ENCODE measurements around the gene LEAP2. TPM values are rescaled to one million over a fixed set of nuclear protein-coding genes. Genes with fewer than 3 reads are reported as not detected.

LEAP2 gene
- total RNA-seq, 2 experiments from 2014 or later: 1.7 to 3.2 TPM

GRCh38 chr5:132831095-132831860, 42.2 kb upstream of the LEAP2 start:
- Mint-ChIP-seq H3K27ac (no peak overlapping the region), H3K4me3 (peak overlapping the region; percentile 59), H3K36me3 (no peaks in the 10 kb centered on the region), H3K27me3 (peaks cover 33% of the 10 kb centered on the region), H3K4me1 (ENCODE audit: low read depth) (no peaks in the 10 kb centered on the region), H3K9me3 (no peaks in the 10 kb centered on the region)
- no peak for DNase-seq
- ChIA-PET CTCF (interaction anchor here (1.0 to 5.4 kb wide), 5 partner anchors 8 to 445 kb away, joined by 3 to 24 read pairs (median 4); no protein-coding TSS in a partner anchor), POLR2A (no interaction called here)
- intact Hi-C loops (cut with micrococcal nuclease): loop anchor here (2.0 kb wide), 1 partner anchor 52 kb away; no protein-coding TSS in a partner anchor

GRCh38 chr5:132832612-132833011, 40.9 kb upstream of the LEAP2 start:
- Mint-ChIP-seq H3K36me3 (no peaks in the 10 kb centered on the region), H3K27ac (no peak overlapping the region), H3K4me3 (no peak overlapping the region), H3K9me3 (no peaks in the 10 kb centered on the region), H3K4me1 (ENCODE audit: low read depth) (no peaks in the 10 kb centered on the region), H3K27me3 (peaks cover 24% of the 10 kb centered on the region)
- DNase-seq: no peak
- CTCF ChIA-PET: interaction anchor here (5.4 kb wide), 1 partner anchor 13 kb away, joined by 24 read pairs; no protein-coding TSS in a partner anchor
- intact Hi-C loops (cut with micrococcal nuclease): no loop called here
- POLR2A ChIA-PET: no interaction called here

GRCh38 chr5:132834057-132834456, 39.4 kb upstream of the LEAP2 start:
- H3K9me3 Mint-ChIP-seq: no peaks in the 10 kb centered on the region
- H3K36me3 Mint-ChIP-seq: no peaks in the 10 kb centered on the region
- POLR2A ChIA-PET: no interaction called here

GRCh38 chr5:132836852-132837251, 36.6 kb upstream of the LEAP2 start:
- H3K9me3 Mint-ChIP-seq: no peaks in the 10 kb centered on the region
- peaks cover 2% of the 10 kb centered on the region for H3K27me3 Mint-ChIP-seq
- intact Hi-C loops (cut with micrococcal nuclease): no loop called here
- no peaks in the 10 kb centered on the region for H3K4me1 Mint-ChIP-seq (ENCODE audit: low read depth)
- no peak overlapping the region for H3K27ac Mint-ChIP-seq
- DNase-seq: no peak
- no peak overlapping the region for H3K4me3 Mint-ChIP-seq
- ChIA-PET CTCF (no interaction called here), POLR2A (interaction anchor here (1.1 kb wide), 1 partner anchor 29 kb away, joined by 3 read pairs; the partner anchor contains the start of genes GDF9 and UQCRQ)
- H3K36me3 Mint-ChIP-seq: no peaks in the 10 kb centered on the region

More at GRCh38 chr5:132834057-132834456, 39.4 kb upstream of the LEAP2 start:
- no peaks in the 10 kb centered on the region for H3K4me1 Mint-ChIP-seq (ENCODE audit: low read depth)
- H3K27ac Mint-ChIP-seq: no peak overlapping the region
- H3K27me3 Mint-ChIP-seq: peaks cover 18% of the 10 kb centered on the region
- DNase-seq: no peak
- intact Hi-C loops (cut with micrococcal nuclease): no loop called here
- CTCF ChIA-PET: interaction anchor here (1.2 to 5.4 kb wide), 2 partner anchors 14 to 49 kb away, joined by 3 to 24 read pairs; no protein-coding TSS in a partner anchor
- H3K4me3 Mint-ChIP-seq: no peak overlapping the region

- no peak for DNase-seq
- Mint-ChIP-seq H3K27me3 (no peaks in the 10 kb centered on the region), H3K4me1 (ENCODE audit: low read depth) (no peaks in the 10 kb centered on the region), H3K27ac (no peak overlapping the region), H3K36me3 (no peaks in the 10 kb centered on the region), H3K4me3 (no peak overlapping the region), H3K9me3 (no peaks in the 10 kb centered on the region)
- CTCF ChIA-PET: interaction anchor here (1.0 kb wide), 1 partner anchor 123 kb away, joined by 3 read pairs; no protein-coding TSS in a partner anchor
- intact Hi-C loops (cut with micrococcal nuclease): no loop called here
- POLR2A ChIA-PET: no interaction called here
These were observed 35.6 kb upstream of the LEAP2 start for GRCh38 chr5:132837868-132838267.

GRCh38 chr5:132838516-132839282, 34.8 kb upstream of the LEAP2 start:
- CTCF ChIA-PET: interaction anchor here (1.0 to 1.9 kb wide), 2 partner anchors 9 to 124 kb away, joined by 3 to 7 read pairs; partner anchors contain the start of gene SHROOM1
- Mint-ChIP-seq H3K27ac (no peak overlapping the region), H3K9me3 (no peaks in the 10 kb centered on the region), H3K27me3 (no peaks in the 10 kb centered on the region), H3K4me3 (no peak overlapping the region), H3K4me1 (ENCODE audit: low read depth) (no peaks in the 10 kb centered on the region), H3K36me3 (no peaks in the 10 kb centered on the region)
- POLR2A ChIA-PET: no interaction called here
- intact Hi-C loops (cut with micrococcal nuclease): no loop called here
- DNase-seq: no peak

- intact Hi-C loops (cut with micrococcal nuclease): no loop called here
These were observed 33.8 kb upstream of the LEAP2 start for GRCh38 chr5:132839426-132840301.

GRCh38 chr5:132840313-132840712, 33.2 kb upstream of the LEAP2 start:
- H3K27me3 Mint-ChIP-seq: no peaks in the 10 kb centered on the region
- no peak for DNase-seq
- H3K27ac Mint-ChIP-seq: no peak overlapping the region
- CTCF ChIA-PET: interaction anchor here (1.9 kb wide), 1 partner anchor 11 kb away, joined by 7 read pairs; the partner anchor contains the start of gene SHROOM1
- H3K4me3 Mint-ChIP-seq: no peak overlapping the region
- H3K36me3 Mint-ChIP-seq: no peaks in the 10 kb centered on the region
- intact Hi-C loops (cut with micrococcal nuclease): no loop called here
- no peaks in the 10 kb centered on the region for H3K4me1 Mint-ChIP-seq (ENCODE audit: low read depth)
- POLR2A ChIA-PET: interaction anchor here (0.6 kb wide), 1 partner anchor 314 kb away, joined by 3 read pairs; no protein-coding TSS in a partner anchor
- no peaks in the 10 kb centered on the region for H3K9me3 Mint-ChIP-seq

More at GRCh38 chr5:132839426-132840301, 33.8 kb upstream of the LEAP2 start:
- no peaks in the 10 kb centered on the region for H3K9me3 Mint-ChIP-seq
- CTCF ChIA-PET: interaction anchor here (1.9 kb wide), 1 partner anchor 10 kb away, joined by 7 read pairs; the partner anchor contains the start of gene SHROOM1
- H3K36me3 Mint-ChIP-seq: no peaks in the 10 kb centered on the region
- no peak for DNase-seq
- no peak overlapping the region for H3K27ac Mint-ChIP-seq
- H3K4me3 Mint-ChIP-seq: no peak overlapping the region
- no peaks in the 10 kb centered on the region for H3K4me1 Mint-ChIP-seq (ENCODE audit: low read depth)
- POLR2A ChIA-PET: interaction anchor here (0.6 kb wide), 1 partner anchor 313 kb away, joined by 3 read pairs; no protein-coding TSS in a partner anchor
- H3K27me3 Mint-ChIP-seq: no peaks in the 10 kb centered on the region

GRCh38 chr5:132840896-132841295, 32.6 kb upstream of the LEAP2 start:
- CTCF ChIA-PET: interaction anchor here (1.1 kb wide), 2 partner anchors 11 to 21 kb away, joined by 4 read pairs; no protein-coding TSS in a partner anchor
- Mint-ChIP-seq H3K27me3 (no peaks in the 10 kb centered on the region), H3K36me3 (no peaks in the 10 kb centered on the region), H3K27ac (no peak overlapping the region), H3K9me3 (no peaks in the 10 kb centered on the region), H3K4me1 (ENCODE audit: low read depth) (no peaks in the 10 kb centered on the region), H3K4me3 (no peak overlapping the region)
- POLR2A ChIA-PET: no interaction called here
- intact Hi-C loops (cut with micrococcal nuclease): no loop called here
- no peak for DNase-seq

GRCh38 chr5:132841305-132841704, 32.2 kb upstream of the LEAP2 start:
- Mint-ChIP-seq H3K36me3 (no peaks in the 10 kb centered on the region), H3K27ac (peak overlapping the region; percentile 18), H3K9me3 (no peaks in the 10 kb centered on the region), H3K4me1 (ENCODE audit: low read depth) (no peaks in the 10 kb centered on the region), H3K27me3 (no peaks in the 10 kb centered on the region), H3K4me3 (no peak overlapping the region)
- CTCF ChIA-PET: interaction anchor here (1.1 kb wide), 2 partner anchors 12 to 21 kb away, joined by 4 read pairs; no protein-coding TSS in a partner anchor
- POLR2A ChIA-PET: no interaction called here
- intact Hi-C loops (cut with micrococcal nuclease): no loop called here
- no peak for DNase-seq

- Mint-ChIP-seq H3K27ac (no peak overlapping the region), H3K4me1 (ENCODE audit: low read depth) (no peaks in the 10 kb centered on the region), H3K4me3 (no peak overlapping the region), H3K36me3 (no peaks in the 10 kb centered on the region), H3K27me3 (no peaks in the 10 kb centered on the region), H3K9me3 (no peaks in the 10 kb centered on the region)
- ChIA-PET POLR2A (no interaction called here), CTCF (interaction anchor here (0.7 kb wide), 1 partner anchor 188 kb away, joined by 3 read pairs; no protein-coding TSS in a partner anchor)
- intact Hi-C loops (cut with micrococcal nuclease): no loop called here
- DNase-seq: no peak
These were observed 25.2 kb upstream of the LEAP2 start for GRCh38 chr5:132848270-132848669.

Measured in activated CD4-positive, alpha-beta memory T cell treated with anti-CD3 and anti-CD28 coated beads for 36 hours (primary cell).